GM23248 (cell line): ENCODE measurements around the gene NOC4L. TPM values are rescaled to one million over a fixed set of nuclear protein-coding genes. Genes with fewer than 3 reads are reported as not detected.
A peak's percentile ranks its signal among the peaks of the same experiment; 100 is the strongest.

Experiments used
- DNase-seq: peaks from one replicate; pipeline ENCODE4 v3.0.0-alpha.2; 2015
- H2AFZ ChIP-seq: fragments of 200-600 bp; sonication (generic); 2 replicates; pipeline ENCODE4 v1.6.1; 2016; ENCODE audit warnings: antibody characterized with exemption
- H3F3A ChIP-seq: fragments of 200-600 bp; sonication (generic); 2 replicates; pipeline ENCODE4 v1.6.1; 2016; ENCODE audit warnings: mild to moderate bottlenecking, antibody characterized with exemption, mixed run types; ENCODE audit not compliant: insufficient read depth
- H3K27ac ChIP-seq: fragments of 200-600 bp; sonication (generic); 2 replicates; pipeline ENCODE4 v1.5.1; 2016; ENCODE audit warnings: mild to moderate bottlenecking
- H3K27me3 ChIP-seq: fragments of 200-600 bp; sonication (generic); replicated peaks from 2 replicates; pipeline ENCODE4 v1.6.1; 2016; ENCODE audit warnings: mild to moderate bottlenecking; ENCODE audit not compliant: insufficient read depth
- H3K36me3 ChIP-seq: fragments of 200-600 bp; sonication (generic); 2 replicates; pipeline ENCODE4 v1.6.1; 2016; ENCODE audit warnings: low read depth, mild to moderate bottlenecking
- H3K4me1 ChIP-seq: fragments of 200-600 bp; sonication (generic); 2 replicates; pipeline ENCODE4 v1.6.1; 2016; ENCODE audit warnings: mild to moderate bottlenecking; ENCODE audit not compliant: insufficient read depth
- H3K4me2 ChIP-seq: fragments of 200-600 bp; sonication (generic); one replicate; pipeline ENCODE4 v1.6.1; 2016; ENCODE audit warnings: mild to moderate bottlenecking; ENCODE audit not compliant: unreplicated experiment
- H3K4me3 ChIP-seq: fragments of 200-600 bp; sonication (generic); 2 replicates; pipeline ENCODE4 v1.5.1; 2016; ENCODE audit warnings: mild to moderate bottlenecking
- H3K79me2 ChIP-seq: fragments of 200-600 bp; sonication (generic); 2 replicates; pipeline ENCODE4 v1.6.1; 2016; ENCODE audit warnings: mild to moderate bottlenecking; ENCODE audit not compliant: insufficient read depth
- H3K9ac ChIP-seq: fragments of 200-600 bp; sonication (generic); 2 replicates; pipeline ENCODE4 v1.6.1; 2016; ENCODE audit warnings: mild to moderate bottlenecking
- H3K9me2 ChIP-seq: fragments of 200-600 bp; sonication (generic); 2 replicates; pipeline ENCODE4 v1.6.1; 2016; ENCODE audit warnings: mixed run types, mild to moderate bottlenecking, moderate library complexity; ENCODE audit not compliant: insufficient read depth
- H3K9me3 ChIP-seq: fragments of 200-600 bp; sonication (generic); one replicate; pipeline ENCODE4 v1.6.1; 2017; ENCODE audit warnings: low read depth
- H4K20me1 ChIP-seq: fragments of 200-600 bp; sonication (generic); 2 replicates; pipeline ENCODE4 v1.6.0; 2016; ENCODE audit not compliant: insufficient read depth
- EZH2 ChIP-seq: fragments of 200-600 bp; sonication (generic); IDR thresholded peaks from 2 replicates; pipeline ENCODE4 v1.6.1; 2018; ENCODE audit warnings: antibody characterized with exemption, mild to moderate bottlenecking; ENCODE audit not compliant: insufficient read depth, poor library complexity, severe bottlenecking
- EZH2phosphoT487 ChIP-seq: fragments of 200-600 bp; sonication (generic); IDR thresholded peaks from 2 replicates; pipeline ENCODE4 v1.6.1; 2018; ENCODE audit warnings: antibody characterized with exemption, moderate library complexity, mild to moderate bottlenecking, low read depth; ENCODE audit not compliant: insufficient read depth
- WGBS, 2 experiments: methylation state at CpG; one replicate each; pipeline ENCODE4 v1.1.6; 2015 to 2017; ENCODE audit warnings: low lambda C conversion rate in 2 of 2, low coverage in 1 of 2; ENCODE audit errors: missing lambda C conversion rate in 2 of 2; 5-methylcytosine and 5-hydroxymethylcytosine counted together
- in situ Hi-C: fragments of 300-500 bp; cut with MboI; formaldehyde crosslinking; loops from 2 replicates; pipeline ENCODE4 v1.15.0; 2020
- polyA plus RNA-seq: library from polyadenylated mRNA; unstranded; fragments of >200 nt; fragmentation: Nextera tagmentation; extraction: Ambion mirVana; gene quantifications from 2 replicates; pipeline ENCODE4 v1.2.1, GENCODE V29; 2016
- total RNA-seq: library from RNA; depleted of rRNA; stranded (reverse); fragments of >200 nt; shearing (Covaris generic); gene quantifications from 2 replicates; pipeline ENCODE4 v1.2.3, GENCODE V29; 2014

Gene NOC4L
- total and polyA plus RNA-seq, 2 experiments from 2014 or later = 10.2 to 22.7 TPM

GRCh38 chr12:132140918-132141841, 3.1 kb upstream of the NOC4L start:
- H2AFZ ChIP-seq = no peak overlapping the region
- H3K9me3 ChIP-seq = no peaks in the 10 kb centered on the region
- H3K4me1 ChIP-seq = peaks cover 5% of the 10 kb centered on the region; the same call in 1 of the 2 replicates
- H3K4me2 ChIP-seq = no peak overlapping the region
- H3K27ac ChIP-seq = no peak overlapping the region
- no peak overlapping the region for H3K9ac ChIP-seq
- peaks cover 4% of the 10 kb centered on the region; the same call in 1 of the 2 replicates for H3K36me3 ChIP-seq
- H3K4me3 ChIP-seq = no peak overlapping the region
- H4K20me1 ChIP-seq = no peaks in the 10 kb centered on the region
- no peak for DNase-seq
- peaks cover 26% of the 10 kb centered on the region for H3K79me2 ChIP-seq
- H3F3A ChIP-seq = peaks cover 14% of the 10 kb centered on the region; the same call in 1 of the 2 replicates
- TF ChIP-seq EZH2 = no peak
- no peak for TF ChIP-seq EZH2phosphoT487
- no peaks in the 10 kb centered on the region for H3K9me2 ChIP-seq
- WGBS, 2 experiments = 96 to 97% methylated on average over 38 of the region's 38 CpGs
- in situ Hi-C loops = no loop called here
- no peaks in the 10 kb centered on the region for H3K27me3 ChIP-seq

- 97 to 98% methylated on average over 22 of the region's 22 CpGs for WGBS, 2 experiments
- Histone ChIP-seq H3K79me2 (peaks cover 26% of the 10 kb centered on the region), H3K9me2 (no peaks in the 10 kb centered on the region), H3K9me3 (no peaks in the 10 kb centered on the region), H3K4me2 (no peak overlapping the region), H4K20me1 (no peaks in the 10 kb centered on the region), H3K9ac (no peak overlapping the region), H3K27ac (no peak overlapping the region), H3K27me3 (no peaks in the 10 kb centered on the region), H3K36me3 (peaks cover 4% of the 10 kb centered on the region; the same call in 1 of the 2 replicates), H3K4me1 (peaks cover 5% of the 10 kb centered on the region; the same call in 1 of the 2 replicates), H3K4me3 (no peak overlapping the region), H2AFZ (no peak overlapping the region), H3F3A (peaks cover 11% of the 10 kb centered on the region; the same call in 1 of the 2 replicates)
- no peak for DNase-seq
- TF ChIP-seq EZH2 (no peak), EZH2phosphoT487 (no peak)
- in situ Hi-C loops = no loop called here
These were observed 2.1 kb upstream of the NOC4L start for GRCh38 chr12:132141976-132142678.

- Histone ChIP-seq H3K36me3 (peaks cover 4% of the 10 kb centered on the region; the same call in 1 of the 2 replicates), H3K27ac (no peak overlapping the region), H3K9me3 (no peaks in the 10 kb centered on the region), H3K4me1 (peaks cover 5% of the 10 kb centered on the region; the same call in 1 of the 2 replicates), H3F3A (0 out of 2 replicates have a peak, but pooled peaks cover 4% of the 10 kb centered on the region), H3K4me3 (peak overlapping the region; percentile 88), H3K4me2 (peak overlapping the region; percentile 62), H3K9me2 (no peaks in the 10 kb centered on the region), H4K20me1 (no peaks in the 10 kb centered on the region), H3K79me2 (peaks cover 26% of the 10 kb centered on the region), H2AFZ (no peak overlapping the region), H3K27me3 (no peaks in the 10 kb centered on the region), H3K9ac (peak overlapping the region; percentile 90)
- no peak for DNase-seq
- 79 to 85% methylated on average over 19 to 24 of the region's 24 CpGs for WGBS, 2 experiments
- in situ Hi-C loops = no loop called here
- TF ChIP-seq EZH2 (no peak), EZH2phosphoT487 (no peak)
These were observed 1.4 kb upstream of the NOC4L start for GRCh38 chr12:132142679-132143335.
